Cardiac muscle cell (in vitro differentiated cells and primary cell): ENCODE data around the gene SCNN1B. TPM values are rescaled to one million over a fixed set of nuclear protein-coding genes. Genes with fewer than 3 reads are reported as not detected.
A peak's percentile ranks its signal among the peaks of the same experiment; 100 is the strongest.
"Not testable (repeated sequence)": the region's sequence is repeated elsewhere in the genome, so short reads cannot be mapped to it uniquely, and the experiment has no call there.

ENCODE experiments used
- DNase-seq, 2 donors: peaks; one replicate each; pipeline versions ENCODE4 v3.0.0 to v3.0.0-alpha.2; 2010 to 2017; ENCODE audit warnings: low read depth in 1 of 2, low spot score in 1 of 2
- H3K27ac ChIP-seq: fragments of 200-600 bp; sonication (generic); 2 replicates; pipeline ENCODE4 v1.5.1; 2016
- H3K27me3 ChIP-seq: fragments of 200-600 bp; sonication (generic); 2 replicates; pipeline ENCODE4 v1.6.0; 2016; ENCODE audit warnings: control low read depth
- H3K36me3 ChIP-seq: fragments of 200-600 bp; sonication (generic); 2 replicates; pipeline ENCODE4 v1.5.1; 2016; ENCODE audit warnings: control low read depth
- H3K4me1 ChIP-seq: fragments of 200-600 bp; sonication (generic); 2 replicates; pipeline ENCODE4 v1.8.1; 2017; ENCODE audit warnings: low read depth, mild to moderate bottlenecking, mixed run types
- H3K4me3 ChIP-seq: fragments of 200-600 bp; sonication (generic); 2 replicates; pipeline ENCODE4 v1.5.1; 2016; ENCODE audit warnings: mild to moderate bottlenecking
- H3K9me3 ChIP-seq: fragments of 200-600 bp; sonication (generic); 2 replicates; pipeline ENCODE4 v1.5.1; 2017; ENCODE audit warnings: low read depth, mild to moderate bottlenecking, control low read depth
- CTCF ChIP-seq: IDR thresholded peaks from 2 replicates; pipeline ENCODE4 v1.5.1; 2012; ENCODE audit warnings: low read depth, mild to moderate bottlenecking, low read length
- polyA plus RNA-seq: library from polyadenylated mRNA; unstranded; fragments of >200 nt; fragmentation: Nextera tagmentation; extraction: Ambion mirVana; gene quantifications from 2 replicates; pipeline ENCODE4 v1.2.1, GENCODE V29; 2016
- total RNA-seq: library from RNA; depleted of rRNA; stranded (reverse); fragments of >200 nt; gene quantifications from 2 replicates; pipeline ENCODE4 v1.2.3, GENCODE V29; 2016

SCNN1B gene
- total RNA-seq (not detected in 2 replicates), polyA plus RNA-seq (not detected in 2 replicates)

GRCh38 chr16:23302045-23302956 is at the start of gene SCNN1B:
TSS of gene SCNN1B (plus strand) at chr16:23302302. CDS start at chr16:23348600, 46,298 bp downstream.
- TF ChIP-seq CTCF = no peak
- H3K27me3 ChIP-seq = peaks cover 73% of the 10 kb centered on the region
- no peak within 1 kb of the TSS for H3K27ac ChIP-seq
- H3K4me1 ChIP-seq = no peaks in the 10 kb centered on the region
- H3K36me3 ChIP-seq = no peaks in the 10 kb centered on the region
- DNase-seq = peak in 1 of 2 donors; percentile 17
- peak within 1 kb of the TSS; percentile 10 for H3K4me3 ChIP-seq
- no peaks in the 10 kb centered on the region for H3K9me3 ChIP-seq

- Histone ChIP-seq H3K27ac (no peak overlapping the region), H3K9me3 (no peaks in the 10 kb centered on the region), H3K27me3 (no peaks in the 10 kb centered on the region), H3K36me3 (no peaks in the 10 kb centered on the region), H3K4me3 (no peak overlapping the region), H3K4me1 (no peaks in the 10 kb centered on the region)
- no peak for TF ChIP-seq CTCF
- no peak for DNase-seq
Measured at GRCh38 chr16:23252310-23252709, 49.8 kb upstream of the SCNN1B start.

- not testable (repeated sequence) for H3K27ac ChIP-seq, H3K36me3 ChIP-seq, H3K9me3 ChIP-seq, DNase-seq, H3K4me1 ChIP-seq, H3K4me3 ChIP-seq, H3K27me3 ChIP-seq
Measured at GRCh38 chr16:23253650-23254049, 48.5 kb upstream of the SCNN1B start.

GRCh38 chr16:23254338-23254737 is 47.8 kb upstream of the SCNN1B start:
- no peak overlapping the region for H3K4me3 ChIP-seq
- no peaks in the 10 kb centered on the region for H3K4me1 ChIP-seq
- peak in 1 of 2 donors; percentile 6 for DNase-seq
- no peaks in the 10 kb centered on the region for H3K9me3 ChIP-seq
- TF ChIP-seq CTCF = no peak
- no peaks in the 10 kb centered on the region for H3K36me3 ChIP-seq
- no peak overlapping the region for H3K27ac ChIP-seq
- H3K27me3 ChIP-seq = no peaks in the 10 kb centered on the region

- Histone ChIP-seq H3K4me3 (no peak overlapping the region), H3K36me3 (no peaks in the 10 kb centered on the region), H3K27me3 (no peaks in the 10 kb centered on the region), H3K27ac (no peak overlapping the region), H3K9me3 (no peaks in the 10 kb centered on the region), H3K4me1 (no peaks in the 10 kb centered on the region)
- no peak for DNase-seq
- TF ChIP-seq CTCF = no peak
Measured at GRCh38 chr16:23255000-23255399, 47.1 kb upstream of the SCNN1B start.

GRCh38 chr16:23256440-23256839 is 45.7 kb upstream of the SCNN1B start:
- H3K9me3 ChIP-seq = no peaks in the 10 kb centered on the region
- H3K36me3 ChIP-seq = no peaks in the 10 kb centered on the region
- no peak overlapping the region for H3K27ac ChIP-seq
- no peak overlapping the region for H3K4me3 ChIP-seq
- no peak for DNase-seq
- H3K4me1 ChIP-seq = no peaks in the 10 kb centered on the region
- TF ChIP-seq CTCF = no peak
- H3K27me3 ChIP-seq = no peaks in the 10 kb centered on the region
